HG02678 (cell line): ENCODE data around the gene MAJIN.

Experiments used
- ATAC-seq: cut with Tn5 transposase; IDR thresholded peaks from one replicate; pipeline ENCODE4 v1.9.1; 2021; ENCODE audit warnings: mild to moderate bottlenecking, moderate library complexity; ENCODE audit not compliant: unreplicated experiment

Gene MAJIN

GRCh38 chr11:64933213-64933934 lies 38.5 kb downstream of the MAJIN start:
- ATAC-seq = no peak

- no peak for ATAC-seq
Observed at GRCh38 chr11:64932324-64932723, 39.6 kb downstream of the MAJIN start.

GRCh38 chr11:64931290-64931689 lies 40.6 kb downstream of the MAJIN start:
- no peak for ATAC-seq

- ATAC-seq = no peak
Observed at GRCh38 chr11:64930340-64930739, 41.6 kb downstream of the MAJIN start.

GRCh38 chr11:64929625-64930024 lies 42.3 kb downstream of the MAJIN start:
- ATAC-seq = no peak

- no peak for ATAC-seq
Observed at GRCh38 chr11:64928957-64929356, 43.0 kb downstream of the MAJIN start.

- ATAC-seq = no peak
Observed at GRCh38 chr11:64926689-64927088, 45.2 kb downstream of the MAJIN start.

- ATAC-seq = no peak
Observed at GRCh38 chr11:64925536-64926436, 46.1 kb downstream of the MAJIN start.

- ATAC-seq = no peak
Observed at GRCh38 chr11:64924910-64925284, 47.0 kb downstream of the MAJIN start.

- ATAC-seq = peak; percentile 88
Observed at GRCh38 chr11:64923944-64924909, 47.7 kb downstream of the MAJIN start, which contains the start of gene PPP2R5B. Gene PPP2R5B, plus strand, starts transcription at chr11:64924689. Its CDS starts 1,046 bp downstream, at chr11:64925735.

GRCh38 chr11:64923151-64923661 lies 48.7 kb downstream of the MAJIN start:
- no peak for ATAC-seq

GRCh38 chr11:64921384-64921783 lies 50.5 kb downstream of the MAJIN start:
- ATAC-seq = no peak

GRCh38 chr11:64920124-64920523 lies 51.8 kb downstream of the MAJIN start:
- no peak for ATAC-seq

GRCh38 chr11:64919627-64920026 lies 52.3 kb downstream of the MAJIN start:
- ATAC-seq = no peak

GRCh38 chr11:64918017-64918416 lies 53.9 kb downstream of the MAJIN start:
- no peak for ATAC-seq

- no peak for ATAC-seq
Observed at GRCh38 chr11:64917663-64917995, 54.3 kb downstream of the MAJIN start.

GRCh38 chr11:64916775-64917662 lies 54.9 kb downstream of the MAJIN start, which contains the start of gene ATG2A:
Gene ATG2A, minus strand, starts transcription at chr11:64917209. Its CDS starts 74 bp downstream, at chr11:64917135.
- peak; percentile 95 for ATAC-seq

- ATAC-seq = no peak
Observed at GRCh38 chr11:64916040-64916774, 55.7 kb downstream of the MAJIN start.

- ATAC-seq = no peak
Observed at GRCh38 chr11:64915376-64915887, 56.5 kb downstream of the MAJIN start.
